GM19240 (cell line): ENCODE measurements around the gene PHOSPHO1.

Experiments
- DNase-seq: peaks from one replicate; pipeline ENCODE4 v3.0.0; 2011; ENCODE audit warnings: low spot score; ENCODE audit not compliant: insufficient read length

PHOSPHO1 gene

GRCh38 chr17:49218941-49219913, 11.4 kb downstream of the PHOSPHO1 start:
- DNase-seq: no peak

- peak; percentile 63 for DNase-seq
Observed at GRCh38 chr17:49217651-49218413, 12.8 kb downstream of the PHOSPHO1 start.

- no peak for DNase-seq
Observed at GRCh38 chr17:49216953-49217650, 13.5 kb downstream of the PHOSPHO1 start.

- DNase-seq: no peak
Observed at GRCh38 chr17:49216482-49216881, 14.1 kb downstream of the PHOSPHO1 start.

- no peak for DNase-seq
Observed at GRCh38 chr17:49214676-49215360, 15.8 kb downstream of the PHOSPHO1 start.

GRCh38 chr17:49213847-49214246, 16.7 kb downstream of the PHOSPHO1 start:
- DNase-seq: no peak

GRCh38 chr17:49213399-49213798, 17.2 kb downstream of the PHOSPHO1 start:
- DNase-seq: no peak

- peak; percentile 92 for DNase-seq
Observed at GRCh38 chr17:49210158-49211029, 20.2 kb downstream of the PHOSPHO1 start, which contains the start of the genes ABI3 and GNGT2. TSS of gene ABI3 (plus strand) at chr17:49210707. CDS start at chr17:49210725, 18 bp downstream. TSS of gene GNGT2 (minus strand) at chr17:49210574. CDS start at chr17:49207422, 3,152 bp downstream.

GRCh38 chr17:49209061-49209571, 21.5 kb downstream of the PHOSPHO1 start:
- no peak for DNase-seq

GRCh38 chr17:49204516-49204915, 26.1 kb downstream of the PHOSPHO1 start:
- DNase-seq: no peak

GRCh38 chr17:49203796-49204195, 26.8 kb downstream of the PHOSPHO1 start:
- no peak for DNase-seq

GRCh38 chr17:49201481-49201927, 29.1 kb downstream of the PHOSPHO1 start:
- no peak for DNase-seq

GRCh38 chr17:49200423-49201083, 30.0 kb downstream of the PHOSPHO1 start:
- DNase-seq: no peak

GRCh38 chr17:49198211-49198610, 32.4 kb downstream of the PHOSPHO1 start:
- no peak for DNase-seq

GRCh38 chr17:49197346-49197998, 33.1 kb downstream of the PHOSPHO1 start:
- DNase-seq: no peak

GRCh38 chr17:49196520-49196919, 34.1 kb downstream of the PHOSPHO1 start:
- no peak for DNase-seq

GRCh38 chr17:49195751-49196150, 34.8 kb downstream of the PHOSPHO1 start:
- DNase-seq: no peak

GRCh38 chr17:49194297-49194607, 36.3 kb downstream of the PHOSPHO1 start:
- no peak for DNase-seq
